H9 (cell line): Measurements from ENCODE around the gene TRPM5. TPM values are rescaled to one million over a fixed set of nuclear protein-coding genes. Genes with fewer than 3 reads are reported as not detected.

Experiments
- DNase-seq: peaks from one replicate; pipeline ENCODE4 v3.0.0-alpha.2; 2017
- H2AFZ ChIP-seq: one replicate; pipeline ENCODE4 v1.6.1; 2013; ENCODE audit warnings: mild to moderate bottlenecking, low read length, control low read depth, moderate library complexity
- H2AK5ac ChIP-seq: 2 replicates; pipeline ENCODE4 v1.6.1; 2013; ENCODE audit warnings: low read length, control low read depth, mixed read lengths; ENCODE audit not compliant: insufficient read length
- H2BK120ac ChIP-seq: one replicate; pipeline ENCODE4 v1.6.1; 2013; ENCODE audit warnings: low read depth, mild to moderate bottlenecking, low read length, control low read depth, inconsistent platforms; ENCODE audit not compliant: poor library complexity, severe bottlenecking
- H2BK12ac ChIP-seq: 2 replicates; pipeline ENCODE4 v1.6.1; 2013; ENCODE audit warnings: low read length, control low read depth, mixed read lengths, low read depth; ENCODE audit not compliant: insufficient read length
- H2BK15ac ChIP-seq: 2 replicates; pipeline ENCODE4 v1.6.1; 2013; ENCODE audit warnings: low read depth, low read length, control low read depth
- H2BK20ac ChIP-seq: one replicate; pipeline ENCODE4 v1.6.1; 2013; ENCODE audit warnings: low read depth, mild to moderate bottlenecking, low read length, control low read depth, inconsistent platforms; ENCODE audit not compliant: poor library complexity, severe bottlenecking
- H2BK5ac ChIP-seq: 2 replicates; pipeline ENCODE4 v1.6.1; 2013; ENCODE audit warnings: low read length, control low read depth, mixed read lengths; ENCODE audit not compliant: insufficient read length
- H3K14ac ChIP-seq: 2 replicates; pipeline ENCODE4 v1.6.1; 2013; ENCODE audit warnings: low read length, control low read depth; ENCODE audit not compliant: insufficient read depth
- H3K18ac ChIP-seq: 2 replicates; pipeline ENCODE4 v1.6.1; 2013; ENCODE audit warnings: low read depth, mild to moderate bottlenecking, mixed read lengths, low read length, control low read depth; ENCODE audit not compliant: insufficient read length
- H3K23ac ChIP-seq: 2 replicates; pipeline ENCODE4 v1.6.1; 2013; ENCODE audit warnings: low read length, control low read depth, mixed read lengths, low read depth; ENCODE audit not compliant: insufficient read length
- H3K23me2 ChIP-seq: 2 replicates; pipeline ENCODE4 v1.6.1; 2013; ENCODE audit warnings: low read depth, mild to moderate bottlenecking, mixed read lengths, low read length, control low read depth; ENCODE audit not compliant: insufficient read length, poor library complexity, severe bottlenecking
- H3K27ac ChIP-seq: 2 replicates; pipeline ENCODE4 v1.5.1; 2013; ENCODE audit warnings: low read length, control low read depth, mixed read lengths, low read depth; ENCODE audit not compliant: insufficient read length
- H3K27me3 ChIP-seq: 2 replicates; pipeline ENCODE4 v1.6.1; 2013; ENCODE audit warnings: low read length, control low read depth, inconsistent platforms; ENCODE audit not compliant: insufficient read depth
- H3K4ac ChIP-seq: 2 replicates; pipeline ENCODE4 v1.6.1; 2013; ENCODE audit warnings: low read depth, mild to moderate bottlenecking, control low read depth, inconsistent platforms, low read length, moderate library complexity
- H3K4me1 ChIP-seq: 2 replicates; pipeline ENCODE4 v1.6.1; 2013; ENCODE audit warnings: low read length, control low read depth, inconsistent platforms; ENCODE audit not compliant: insufficient read depth
- H3K4me2 ChIP-seq: 2 replicates; pipeline ENCODE4 v1.6.1; 2013; ENCODE audit warnings: low read length, control low read depth, mixed read lengths; ENCODE audit not compliant: insufficient read length, insufficient read depth
- H3K56ac ChIP-seq: 2 replicates; pipeline ENCODE4 v1.6.1; 2013; ENCODE audit warnings: low read depth, mild to moderate bottlenecking, mixed read lengths, low read length, control low read depth; ENCODE audit not compliant: insufficient read length
- H3K79me1 ChIP-seq: 2 replicates; pipeline ENCODE4 v1.6.1; 2013; ENCODE audit warnings: low read depth, mild to moderate bottlenecking, moderate library complexity, low read length, control low read depth, inconsistent platforms; ENCODE audit not compliant: insufficient read depth, poor library complexity, severe bottlenecking
- H3K79me2 ChIP-seq: 2 replicates; pipeline ENCODE4 v1.6.1; 2013; ENCODE audit warnings: low read length, control low read depth, inconsistent platforms; ENCODE audit not compliant: insufficient read depth
- H3K9ac ChIP-seq: 2 replicates; pipeline ENCODE4 v1.6.1; 2013; ENCODE audit warnings: low read length, control low read depth, mixed read lengths; ENCODE audit not compliant: insufficient read length; ENCODE audit errors: extremely low read depth
- H3K9me3 ChIP-seq: one replicate; pipeline ENCODE4 v1.6.1; 2013; ENCODE audit warnings: low read depth, low read length, inconsistent platforms; ENCODE audit not compliant: control insufficient read depth
- H3T11ph ChIP-seq: one replicate; pipeline ENCODE4 v1.6.1; 2013; ENCODE audit warnings: mild to moderate bottlenecking, low read length, control low read depth, inconsistent platforms
- H4K20me1 ChIP-seq: one replicate; pipeline ENCODE4 v1.6.1; 2013; ENCODE audit not compliant: control insufficient read depth, insufficient read length, insufficient read depth
- H4K5ac ChIP-seq: 2 replicates; pipeline ENCODE4 v1.6.1; 2013; ENCODE audit warnings: low read depth, mild to moderate bottlenecking, mixed read lengths, low read length, control low read depth; ENCODE audit not compliant: insufficient read length
- H4K8ac ChIP-seq: replicated peaks from 2 replicates; pipeline ENCODE4 v1.6.1; 2013; ENCODE audit warnings: low read length, control low read depth, mixed read lengths, low read depth; ENCODE audit not compliant: insufficient read length
- H4K91ac ChIP-seq: 2 replicates; pipeline ENCODE4 v1.6.1; 2013; ENCODE audit warnings: low read depth, mild to moderate bottlenecking, moderate library complexity, mixed read lengths, low read length, control low read depth; ENCODE audit not compliant: insufficient read length
- H3K27ac Mint-ChIP-seq, 3 experiments: 2 replicates in 2 of 3; 3 replicates in 1 of 3; pipeline ENCODE4 v1.8.0; 2020 to 2021; ENCODE audit warnings: mixed read lengths in 3 of 3, mild to moderate bottlenecking in 1 of 3, moderate library complexity in 1 of 3
- H3K27me3 Mint-ChIP-seq: 2 replicates; pipeline ENCODE4 v1.8.0; 2021; ENCODE audit warnings: low read depth, mild to moderate bottlenecking, moderate library complexity, mixed read lengths
- H3K36me3 Mint-ChIP-seq, 3 experiments: 2 replicates in 2 of 3; 3 replicates in 1 of 3; pipeline ENCODE4 v1.8.0; 2020 to 2021; ENCODE audit warnings: low read depth in 3 of 3, mixed read lengths in 3 of 3; ENCODE audit not compliant: insufficient read depth in 1 of 3
- H3K4me1 Mint-ChIP-seq, 2 experiments: 2 replicates each; pipeline ENCODE4 v1.8.0; 2020; ENCODE audit warnings: mixed read lengths in 2 of 2
- H3K4me3 Mint-ChIP-seq, 2 experiments: 2 replicates in 1 of 2; 3 replicates in 1 of 2; pipeline ENCODE4 v1.8.0; 2020 to 2021; ENCODE audit warnings: mild to moderate bottlenecking in 2 of 2, mixed read lengths in 2 of 2, moderate library complexity in 1 of 2
- H3K9me3 Mint-ChIP-seq, 2 experiments: 2 replicates in 1 of 2; 3 replicates in 1 of 2; pipeline ENCODE4 v1.8.0; 2020; ENCODE audit warnings: mild to moderate bottlenecking in 2 of 2, mixed read lengths in 2 of 2, moderate library complexity in 1 of 2
- CTCF ChIP-seq: fragments of 200-600 bp; sonication (generic); conservative IDR thresholded peaks from 3 replicates; pipeline ENCODE4 v1.8.0; 2021; ENCODE audit warnings: antibody characterized with exemption, mild to moderate bottlenecking
- WGBS: extraction: QIAGEN DNeasy Blood & Tissue Kit; methylation state at CpG from one replicate; pipeline ENCODE4 v1.1.7; 2013; ENCODE audit warnings: missing lambda C conversion rate, low lambda C conversion rate, mixed read lengths; ENCODE audit not compliant: insufficient read length; ENCODE audit errors: extremely low coverage; 5-methylcytosine and 5-hydroxymethylcytosine counted together
- total RNA-seq: library from RNA; stranded (reverse); gene quantifications from 2 replicates; pipeline ENCODE4 v1.2.1, GENCODE V29; 2021

Gene TRPM5
- total RNA-seq, 1 experiment from 2014 or later, result 0.09 TPM

- no peaks in the 10 kb centered on the region for H3K4me1 ChIP-seq
- H2BK20ac ChIP-seq, result no peak overlapping the region
- no CpG with 5 or more reads among the region's 12 CpGs for WGBS
- H3T11ph ChIP-seq, result no peak overlapping the region
- H4K20me1 ChIP-seq, result no peaks in the 10 kb centered on the region
- H2BK15ac ChIP-seq, result no peak overlapping the region
- H3K27me3 ChIP-seq, result no peaks in the 10 kb centered on the region; the same call in 1 of the 2 replicates
- H3K79me1 ChIP-seq, result no peaks in the 10 kb centered on the region
- H3K4me3 Mint-ChIP-seq, result no peak overlapping the region
- H3K27ac ChIP-seq, result no peak overlapping the region
- no peak overlapping the region for H2AFZ ChIP-seq
- no peaks in the 10 kb centered on the region for H3K36me3 Mint-ChIP-seq
- H3K9ac ChIP-seq, result no peak overlapping the region
- no peaks in the 10 kb centered on the region for H3K4me1 Mint-ChIP-seq
- no peak overlapping the region for H2BK5ac ChIP-seq
- no peak overlapping the region for H3K27ac Mint-ChIP-seq
- H2AK5ac ChIP-seq, result no peak overlapping the region
- DNase-seq, result no peak
- H3K23ac ChIP-seq, result no peak overlapping the region
- no peak overlapping the region for H3K56ac ChIP-seq
- no peak overlapping the region for H4K5ac ChIP-seq
- H3K4me2 ChIP-seq, result no peak overlapping the region
- H3K23me2 ChIP-seq, result no peaks in the 10 kb centered on the region
- no peaks in the 10 kb centered on the region for H3K9me3 ChIP-seq
- H3K27me3 Mint-ChIP-seq, result peaks cover 51% of the 10 kb centered on the region
- H3K14ac ChIP-seq, result no peak overlapping the region
- H3K4ac ChIP-seq, result no peak overlapping the region
- H4K8ac ChIP-seq, result no peak overlapping the region
- no peak overlapping the region for H2BK12ac ChIP-seq
- no peak overlapping the region for H4K91ac ChIP-seq
- TF ChIP-seq CTCF, result no peak
- no peaks in the 10 kb centered on the region for H3K79me2 ChIP-seq
- no peak overlapping the region for H3K18ac ChIP-seq
- no peak overlapping the region for H2BK120ac ChIP-seq
- H3K9me3 Mint-ChIP-seq, result no peaks in the 10 kb centered on the region; a peak in 1 of 5 replicates
Measured at GRCh38 chr11:2435288-2436012, 8.9 kb downstream of the TRPM5 start.
